RWPE2 (cell line): Measurements from ENCODE around the gene WLS.
"Not testable (repeated sequence)": the region's sequence is repeated elsewhere in the genome, so short reads cannot be mapped to it uniquely, and the experiment has no call there.

Experiments
- ATAC-seq: fragments of 200-7000 bp; cut with Tn5 transposase; 3 replicates; pipeline ENCODE4 v1.9.1; 2021; ENCODE audit warnings: low read depth
- DNase-seq: peaks from one replicate; pipeline ENCODE4 v3.0.0-alpha.2; 2020; ENCODE audit warnings: low spot score
- H3K27ac ChIP-seq: fragments of 450-650 bp; 2 replicates; pipeline ENCODE4 v1.5.1; 2017; ENCODE audit warnings: mild to moderate bottlenecking; ENCODE audit not compliant: poor library complexity, severe bottlenecking
- H3K27me3 ChIP-seq: fragments of 250-450 bp; sonication (Bioruptor Pico); 2 replicates; pipeline ENCODE4 v1.5.1; 2021; ENCODE audit warnings: mild to moderate bottlenecking, moderate library complexity; ENCODE audit not compliant: insufficient read depth, poor library complexity, severe bottlenecking
- H3K36me3 ChIP-seq: fragments of 250-450 bp; sonication (Bioruptor Pico); 2 replicates; pipeline ENCODE4 v1.5.1; 2020; ENCODE audit warnings: low read depth, mild to moderate bottlenecking, moderate library complexity
- H3K4me1 ChIP-seq: fragments of 250-450 bp; sonication (Bioruptor Pico); 2 replicates; pipeline ENCODE4 v1.5.1; 2021; ENCODE audit warnings: mild to moderate bottlenecking, moderate library complexity; ENCODE audit not compliant: insufficient read depth, poor library complexity, severe bottlenecking
- H3K4me3 ChIP-seq: fragments of 250-450 bp; sonication (Bioruptor Pico); 2 replicates; pipeline ENCODE4 v1.5.1; 2021; ENCODE audit warnings: mild to moderate bottlenecking, moderate library complexity; ENCODE audit not compliant: severe bottlenecking
- H3K9me3 ChIP-seq: fragments of 250-450 bp; sonication (Bioruptor Pico); 2 replicates; pipeline ENCODE4 v1.5.1; 2021; ENCODE audit warnings: mild to moderate bottlenecking, moderate library complexity; ENCODE audit not compliant: severe bottlenecking
- TF ChIP-seq, protein P1 (sequence below): fragments of 450-650 bp; IDR thresholded peaks from one replicate; pipeline ENCODE4 v1.5.1; 2017; ENCODE audit warnings: mild to moderate bottlenecking, moderate library complexity; ENCODE audit not compliant: poor library complexity, severe bottlenecking

The WLS gene

GRCh38 chr1:68163220-68163619 lies 69.1 kb downstream of the WLS start:
- Histone ChIP-seq H3K4me1 (no peaks in the 10 kb centered on the region), H3K27me3 (no peaks in the 10 kb centered on the region), H3K4me3 (no peak overlapping the region), H3K36me3 (peaks cover 8% of the 10 kb centered on the region; the same call in 1 of the 2 replicates), H3K27ac (no peak overlapping the region), H3K9me3 (no peaks in the 10 kb centered on the region)
- no peak for DNase-seq
- TF ChIP-seq, protein P1, sequence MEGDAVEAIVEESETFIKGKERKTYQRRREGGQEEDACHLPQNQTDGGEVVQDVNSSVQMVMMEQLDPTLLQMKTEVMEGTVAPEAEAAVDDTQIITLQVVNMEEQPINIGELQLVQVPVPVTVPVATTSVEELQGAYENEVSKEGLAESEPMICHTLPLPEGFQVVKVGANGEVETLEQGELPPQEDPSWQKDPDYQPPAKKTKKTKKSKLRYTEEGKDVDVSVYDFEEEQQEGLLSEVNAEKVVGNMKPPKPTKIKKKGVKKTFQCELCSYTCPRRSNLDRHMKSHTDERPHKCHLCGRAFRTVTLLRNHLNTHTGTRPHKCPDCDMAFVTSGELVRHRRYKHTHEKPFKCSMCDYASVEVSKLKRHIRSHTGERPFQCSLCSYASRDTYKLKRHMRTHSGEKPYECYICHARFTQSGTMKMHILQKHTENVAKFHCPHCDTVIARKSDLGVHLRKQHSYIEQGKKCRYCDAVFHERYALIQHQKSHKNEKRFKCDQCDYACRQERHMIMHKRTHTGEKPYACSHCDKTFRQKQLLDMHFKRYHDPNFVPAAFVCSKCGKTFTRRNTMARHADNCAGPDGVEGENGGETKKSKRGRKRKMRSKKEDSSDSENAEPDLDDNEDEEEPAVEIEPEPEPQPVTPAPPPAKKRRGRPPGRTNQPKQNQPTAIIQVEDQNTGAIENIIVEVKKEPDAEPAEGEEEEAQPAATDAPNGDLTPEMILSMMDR = no peak
- ATAC-seq = no peak

- no peak for DNase-seq
- H3K27me3 ChIP-seq = no peaks in the 10 kb centered on the region
- TF ChIP-seq, protein P1 = no peak
- H3K36me3 ChIP-seq = peaks cover 10% of the 10 kb centered on the region; the same call in 1 of the 2 replicates
- H3K27ac ChIP-seq = no peak overlapping the region
- H3K9me3 ChIP-seq = no peaks in the 10 kb centered on the region
- H3K4me3 ChIP-seq = no peak overlapping the region
- ATAC-seq = no peak
- H3K4me1 ChIP-seq = no peaks in the 10 kb centered on the region
Observed at GRCh38 chr1:68162761-68163160, 69.6 kb downstream of the WLS start.

GRCh38 chr1:68161672-68162071 lies 70.7 kb downstream of the WLS start:
- not testable (repeated sequence) for ATAC-seq, H3K27me3 ChIP-seq, H3K4me3 ChIP-seq, H3K27ac ChIP-seq, DNase-seq, H3K4me1 ChIP-seq, H3K36me3 ChIP-seq, H3K9me3 ChIP-seq

- H3K27ac ChIP-seq, H3K9me3 ChIP-seq, ATAC-seq, H3K4me3 ChIP-seq, DNase-seq, H3K27me3 ChIP-seq, H3K36me3 ChIP-seq, H3K4me1 ChIP-seq: not testable (repeated sequence)
Observed at GRCh38 chr1:68160935-68161334, 71.4 kb downstream of the WLS start.

DNA sequence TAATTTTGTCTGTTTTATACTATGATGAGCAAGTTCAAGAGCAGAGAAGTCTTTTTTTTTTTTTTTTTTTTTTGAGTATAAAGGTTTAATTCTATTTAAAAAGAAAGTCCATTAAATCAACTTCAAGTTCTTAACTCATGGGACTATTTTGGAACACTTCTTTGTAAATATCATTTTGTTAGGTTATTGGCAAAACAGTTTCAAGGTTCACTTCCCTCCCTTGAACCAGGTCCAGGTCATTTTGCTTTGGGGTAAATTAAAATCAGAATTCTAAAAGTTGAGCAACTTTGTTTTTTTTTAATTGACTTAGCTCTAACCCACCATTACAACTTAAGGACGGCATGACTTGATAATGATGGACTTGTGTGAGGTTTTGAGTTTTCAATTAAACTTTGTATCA lies 72.3 kb downstream of the WLS start:
- Histone ChIP-seq H3K4me1 (no peaks in the 10 kb centered on the region), H3K4me3 (no peak overlapping the region), H3K36me3 (peaks cover 10% of the 10 kb centered on the region), H3K27me3 (no peaks in the 10 kb centered on the region), H3K27ac (no peak overlapping the region), H3K9me3 (no peaks in the 10 kb centered on the region)
- ATAC-seq = no peak
- no peak for DNase-seq
- TF ChIP-seq, protein P1 = no peak

DNA sequence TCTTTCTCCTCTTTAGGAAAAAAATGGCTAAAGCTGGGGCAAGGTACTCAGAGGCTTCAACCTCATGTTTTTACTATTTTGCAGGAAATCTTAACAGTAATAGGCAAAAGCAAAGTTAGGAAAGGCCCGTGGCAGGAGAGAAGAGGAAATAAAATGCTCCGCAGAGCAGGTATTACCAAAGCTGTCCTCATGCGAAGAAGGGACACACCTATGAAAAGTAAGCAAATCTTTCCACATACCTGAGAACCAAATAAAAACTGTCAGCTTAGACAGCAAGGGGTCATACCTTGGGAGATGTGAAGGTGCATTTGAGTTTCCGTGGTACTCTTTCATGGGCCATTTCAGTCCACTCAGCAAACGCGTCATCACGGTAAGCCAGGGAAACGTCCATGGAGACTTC lies 73.5 kb downstream of the WLS start:
- DNase-seq (no peak), ATAC-seq (no peak)
- Histone ChIP-seq H3K27me3 (no peaks in the 10 kb centered on the region), H3K36me3 (peaks cover 22% of the 10 kb centered on the region), H3K27ac (no peak overlapping the region), H3K9me3 (no peaks in the 10 kb centered on the region), H3K4me3 (no peak overlapping the region), H3K4me1 (no peaks in the 10 kb centered on the region)
- TF ChIP-seq, protein P1 = no peak
